ENCODE results near the gene HNMT.

DNA sequence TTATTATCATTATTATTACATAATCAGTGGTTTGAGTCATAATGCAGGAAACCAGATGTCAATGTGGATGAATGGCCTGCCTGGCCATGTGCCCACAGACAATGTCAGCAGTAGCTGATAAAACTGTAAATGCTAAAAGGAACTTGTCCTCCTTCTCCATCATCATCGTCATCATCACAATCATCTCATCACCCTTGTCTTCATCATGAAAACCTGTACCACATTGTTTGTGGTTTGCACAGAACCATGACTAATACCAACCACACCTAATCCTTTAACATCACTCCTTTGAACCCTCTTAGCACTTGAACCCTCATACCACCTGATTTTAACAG, 96.0 kb downstream of the HNMT start:
- no peak for TF ChIP-seq POLR2A (IDR thresholded peaks at IDR 0.05)
- TF ChIP-seq, protein P1, sequence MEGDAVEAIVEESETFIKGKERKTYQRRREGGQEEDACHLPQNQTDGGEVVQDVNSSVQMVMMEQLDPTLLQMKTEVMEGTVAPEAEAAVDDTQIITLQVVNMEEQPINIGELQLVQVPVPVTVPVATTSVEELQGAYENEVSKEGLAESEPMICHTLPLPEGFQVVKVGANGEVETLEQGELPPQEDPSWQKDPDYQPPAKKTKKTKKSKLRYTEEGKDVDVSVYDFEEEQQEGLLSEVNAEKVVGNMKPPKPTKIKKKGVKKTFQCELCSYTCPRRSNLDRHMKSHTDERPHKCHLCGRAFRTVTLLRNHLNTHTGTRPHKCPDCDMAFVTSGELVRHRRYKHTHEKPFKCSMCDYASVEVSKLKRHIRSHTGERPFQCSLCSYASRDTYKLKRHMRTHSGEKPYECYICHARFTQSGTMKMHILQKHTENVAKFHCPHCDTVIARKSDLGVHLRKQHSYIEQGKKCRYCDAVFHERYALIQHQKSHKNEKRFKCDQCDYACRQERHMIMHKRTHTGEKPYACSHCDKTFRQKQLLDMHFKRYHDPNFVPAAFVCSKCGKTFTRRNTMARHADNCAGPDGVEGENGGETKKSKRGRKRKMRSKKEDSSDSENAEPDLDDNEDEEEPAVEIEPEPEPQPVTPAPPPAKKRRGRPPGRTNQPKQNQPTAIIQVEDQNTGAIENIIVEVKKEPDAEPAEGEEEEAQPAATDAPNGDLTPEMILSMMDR (IDR thresholded peaks at IDR 0.05) = no peak
